ENCODE measurements around the gene BLM. TPM values are rescaled to one million over a fixed set of nuclear protein-coding genes. Genes with fewer than 3 reads are reported as not detected.

The BLM gene
- total RNA-seq, 1 experiment from 2014 or later = 15.6 TPM

GRCh38 chr15:90857337-90857736, 140.2 kb downstream of the BLM start:
- H3K4me1 ChIP-seq = peaks cover 37% of the 10 kb centered on the region

GRCh38 chr15:90857883-90858443, 140.8 kb downstream of the BLM start:
- intact Hi-C loops (cut with micrococcal nuclease; ENCODE audit: unreplicated experiment) = no loop called here
- CTCF ChIA-PET = no interaction called here
- TF ChIP-seq CTCF (IDR thresholded peaks at IDR 0.05; ENCODE audit: insufficient read depth in 1 of 2, low read depth in 1 of 2, low read length in 1 of 2, severe bottlenecking in 1 of 2, unreplicated experiment in 1 of 2) = no peak
- H3K4me1 Mint-ChIP-seq (ENCODE audit: low read depth, unreplicated experiment) = peaks cover 7% of the 10 kb centered on the region
- H3K4me3 Mint-ChIP-seq (ENCODE audit: unreplicated experiment) = no peak overlapping the region
- DNase-seq = no peak
- no peak overlapping the region for H3K27ac Mint-ChIP-seq (ENCODE audit: unreplicated experiment)
- BruUV-seq (replicated peaks) = no TSS peak
- H3K27me3 Mint-ChIP-seq (ENCODE audit: insufficient read depth, unreplicated experiment) = no peaks in the 10 kb centered on the region
- POLR2A ChIA-PET = no interaction called here
- H3K9me3 Mint-ChIP-seq (ENCODE audit: unreplicated experiment) = no peaks in the 10 kb centered on the region
- Histone ChIP-seq H3K4me3 (ENCODE audit: low read depth, low read length) (no peak overlapping the region), H3K27me3 (replicated peaks; ENCODE audit: control insufficient read depth, insufficient read depth, low read length) (no peaks in the 10 kb centered on the region), H3K36me3 (ENCODE audit: control insufficient read depth, insufficient read depth, low read length) (no peaks in the 10 kb centered on the region), H3K4me1 (peaks cover 37% of the 10 kb centered on the region), H3K9me3 (no peaks in the 10 kb centered on the region)
- no peaks in the 10 kb centered on the region for H3K36me3 Mint-ChIP-seq (ENCODE audit: insufficient read depth, unreplicated experiment)

More at GRCh38 chr15:90857337-90857736, 140.2 kb downstream of the BLM start:
- Histone ChIP-seq H3K27me3 (replicated peaks; ENCODE audit: control insufficient read depth, insufficient read depth, low read length) (no peaks in the 10 kb centered on the region), H3K36me3 (ENCODE audit: control insufficient read depth, insufficient read depth, low read length) (no peaks in the 10 kb centered on the region), H3K9me3 (no peaks in the 10 kb centered on the region), H3K4me3 (ENCODE audit: low read depth, low read length) (no peak overlapping the region)
- no peak for DNase-seq
- no peak overlapping the region for H3K4me3 Mint-ChIP-seq (ENCODE audit: unreplicated experiment)
- BruUV-seq (replicated peaks) = no TSS peak
- intact Hi-C loops (cut with micrococcal nuclease; ENCODE audit: unreplicated experiment) = no loop called here
- no peaks in the 10 kb centered on the region for H3K27me3 Mint-ChIP-seq (ENCODE audit: insufficient read depth, unreplicated experiment)
- H3K36me3 Mint-ChIP-seq (ENCODE audit: insufficient read depth, unreplicated experiment) = no peaks in the 10 kb centered on the region
- no peak for TF ChIP-seq CTCF (IDR thresholded peaks at IDR 0.05; ENCODE audit: insufficient read depth in 1 of 2, low read depth in 1 of 2, low read length in 1 of 2, severe bottlenecking in 1 of 2, unreplicated experiment in 1 of 2)
- H3K27ac Mint-ChIP-seq (ENCODE audit: unreplicated experiment) = no peak overlapping the region
- peaks cover 7% of the 10 kb centered on the region for H3K4me1 Mint-ChIP-seq (ENCODE audit: low read depth, unreplicated experiment)
- no peaks in the 10 kb centered on the region for H3K9me3 Mint-ChIP-seq (ENCODE audit: unreplicated experiment)
- POLR2A ChIA-PET = no interaction called here
- CTCF ChIA-PET = no interaction called here

DNA sequence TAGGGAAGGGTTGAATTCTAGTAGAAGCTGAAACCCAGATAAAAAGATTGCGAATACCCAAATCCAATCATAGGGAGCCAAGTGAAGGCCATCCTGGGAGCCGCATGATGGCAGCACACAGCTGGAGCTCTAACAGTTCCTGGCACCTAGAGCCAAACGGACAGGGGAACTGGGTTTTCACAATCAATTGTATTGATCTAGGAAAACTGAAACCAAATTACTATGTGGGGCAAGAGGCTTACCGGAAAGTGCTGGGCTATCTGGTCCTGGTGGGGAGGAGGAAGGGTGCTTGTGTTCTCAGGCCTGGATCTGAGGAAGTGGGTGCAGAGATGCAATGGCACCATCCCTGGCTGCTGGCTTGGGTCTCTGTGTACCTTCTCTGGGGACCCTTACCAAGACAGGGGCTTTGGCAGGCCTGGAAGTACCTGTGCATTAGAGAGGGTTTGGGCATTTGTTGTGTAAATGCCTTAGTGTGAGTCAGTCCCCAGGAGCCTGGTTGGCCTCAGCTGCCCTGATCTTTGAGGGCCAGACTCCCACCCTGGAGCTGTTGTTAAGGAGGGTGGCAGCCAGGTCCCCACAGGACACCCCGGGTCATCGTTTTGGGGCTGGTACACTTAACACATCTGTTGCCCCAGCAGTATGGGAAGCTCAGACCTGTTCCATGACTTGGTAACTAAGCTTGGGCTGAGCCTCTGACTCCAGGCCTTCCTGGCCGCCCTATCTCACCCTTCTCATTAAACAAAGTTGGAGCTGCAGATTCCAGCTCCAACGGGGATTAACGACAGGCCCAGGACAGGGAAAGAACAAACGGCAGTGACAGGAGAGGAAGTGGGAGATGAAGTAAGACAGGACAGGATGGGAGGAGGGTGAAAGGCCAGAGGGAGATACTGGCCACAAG, 142.3 kb downstream of the BLM start:
- intact Hi-C loops (cut with micrococcal nuclease; ENCODE audit: unreplicated experiment) = no loop called here
- no peaks in the 10 kb centered on the region for H3K9me3 ChIP-seq
- ChIA-PET CTCF (interaction anchor here (1.0 kb wide), 1 partner anchor 9 kb away, joined by 3 read pairs; the partner anchor contains the start of gene FURIN), POLR2A (interaction anchor here (0.6 to 0.7 kb wide), 3 partner anchors 119 to 445 kb away, joined by 3 to 8 read pairs (median 6); no protein-coding TSS in a partner anchor)
- no peak overlapping the region for H3K4me3 ChIP-seq (ENCODE audit: low read depth, low read length)
- no peaks in the 10 kb centered on the region for H3K36me3 Mint-ChIP-seq (ENCODE audit: insufficient read depth, unreplicated experiment)
- no peaks in the 10 kb centered on the region for H3K27me3 ChIP-seq (replicated peaks; ENCODE audit: control insufficient read depth, insufficient read depth, low read length)
- no peak for DNase-seq
- H3K27ac Mint-ChIP-seq (ENCODE audit: unreplicated experiment) = no peak overlapping the region
- H3K4me1 ChIP-seq = peaks cover 37% of the 10 kb centered on the region
- H3K36me3 ChIP-seq (ENCODE audit: control insufficient read depth, insufficient read depth, low read length) = no peaks in the 10 kb centered on the region
- no peaks in the 10 kb centered on the region for H3K9me3 Mint-ChIP-seq (ENCODE audit: unreplicated experiment)
- no peak for TF ChIP-seq CTCF (IDR thresholded peaks at IDR 0.05; ENCODE audit: insufficient read depth in 1 of 2, low read depth in 1 of 2, low read length in 1 of 2, severe bottlenecking in 1 of 2, unreplicated experiment in 1 of 2)
- H3K4me1 Mint-ChIP-seq (ENCODE audit: low read depth, unreplicated experiment) = peaks cover 7% of the 10 kb centered on the region
- BruUV-seq (replicated peaks) = no TSS peak
- H3K27me3 Mint-ChIP-seq (ENCODE audit: insufficient read depth, unreplicated experiment) = no peaks in the 10 kb centered on the region
- H3K4me3 Mint-ChIP-seq (ENCODE audit: unreplicated experiment) = no peak overlapping the region
